HCT116 (cell line): ENCODE measurements around the gene HEATR3.

Experiments used
- EZH2 ChIP-seq: fragments of 200-600 bp; sonication (generic); IDR thresholded peaks from 2 replicates; pipeline ENCODE4 v1.6.1; 2017; ENCODE audit warnings: antibody characterized with exemption, mixed run types
- JUND ChIP-seq: IDR thresholded peaks from 2 replicates; pipeline ENCODE4 v1.6.1; 2012
- MAX ChIP-seq: IDR thresholded peaks from 2 replicates; pipeline ENCODE4 v1.6.1; 2012
- POLR2A ChIP-seq: IDR thresholded peaks from 2 replicates; pipeline ENCODE4 v1.7.0; 2011; ENCODE audit warnings: borderline replicate concordance; ENCODE audit not compliant: insufficient read depth, insufficient read length; ENCODE audit errors: extremely low read depth
- POLR2AphosphoS5 ChIP-seq: IDR thresholded peaks from 2 replicates; pipeline ENCODE4 v1.6.1; 2011; ENCODE audit warnings: mild to moderate bottlenecking, low read depth, low read length, moderate library complexity
- ZFX ChIP-seq: fragments of 450-650 bp; IDR thresholded peaks from 2 replicates; pipeline ENCODE4 v1.6.1; 2017
- TF ChIP-seq, protein P1 (sequence below), 3 experiments: fragments of 200-600 bp in 1 of 3; sonication (generic) in 1 of 3; IDR thresholded peaks in 2 of 3; conservative IDR thresholded peaks in 1 of 3; 2 replicates each; pipeline ENCODE4 v1.5.1; 2012 to 2017; ENCODE audit warnings: low read depth in 2 of 3, low read length in 2 of 3, antibody characterized with exemption in 1 of 3, borderline replicate concordance in 1 of 3, control low read depth in 1 of 3, mild to moderate bottlenecking in 1 of 3, mixed read lengths in 1 of 3, mixed run types in 1 of 3, moderate library complexity in 1 of 3; ENCODE audit not compliant: insufficient read depth in 1 of 3

DNA sequence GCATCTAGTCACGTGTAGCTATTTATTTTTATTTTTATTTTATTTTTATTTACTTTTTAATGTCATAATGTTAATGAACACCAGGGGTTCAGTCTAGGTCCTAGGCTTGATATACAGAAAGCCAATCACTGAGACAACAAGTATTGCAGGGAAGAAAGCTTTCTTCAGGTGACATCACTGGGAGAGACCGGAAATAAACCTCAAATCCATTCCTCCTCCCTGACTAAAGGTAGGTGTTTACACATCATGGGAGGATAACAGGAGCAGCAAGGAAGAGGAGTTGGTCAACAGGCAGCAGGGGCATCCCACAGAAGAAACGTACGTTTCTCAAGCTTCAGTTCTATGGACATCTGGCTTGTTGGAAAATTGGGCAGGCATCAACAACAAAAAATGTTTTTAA lies 9.5 kb upstream of the HEATR3 start:
- TF ChIP-seq POLR2AphosphoS5 (no peak), POLR2A (no peak), ZFX (no peak), JUND (no peak), MAX (no peak), EZH2 (no peak)
- TF ChIP-seq, protein P1, sequence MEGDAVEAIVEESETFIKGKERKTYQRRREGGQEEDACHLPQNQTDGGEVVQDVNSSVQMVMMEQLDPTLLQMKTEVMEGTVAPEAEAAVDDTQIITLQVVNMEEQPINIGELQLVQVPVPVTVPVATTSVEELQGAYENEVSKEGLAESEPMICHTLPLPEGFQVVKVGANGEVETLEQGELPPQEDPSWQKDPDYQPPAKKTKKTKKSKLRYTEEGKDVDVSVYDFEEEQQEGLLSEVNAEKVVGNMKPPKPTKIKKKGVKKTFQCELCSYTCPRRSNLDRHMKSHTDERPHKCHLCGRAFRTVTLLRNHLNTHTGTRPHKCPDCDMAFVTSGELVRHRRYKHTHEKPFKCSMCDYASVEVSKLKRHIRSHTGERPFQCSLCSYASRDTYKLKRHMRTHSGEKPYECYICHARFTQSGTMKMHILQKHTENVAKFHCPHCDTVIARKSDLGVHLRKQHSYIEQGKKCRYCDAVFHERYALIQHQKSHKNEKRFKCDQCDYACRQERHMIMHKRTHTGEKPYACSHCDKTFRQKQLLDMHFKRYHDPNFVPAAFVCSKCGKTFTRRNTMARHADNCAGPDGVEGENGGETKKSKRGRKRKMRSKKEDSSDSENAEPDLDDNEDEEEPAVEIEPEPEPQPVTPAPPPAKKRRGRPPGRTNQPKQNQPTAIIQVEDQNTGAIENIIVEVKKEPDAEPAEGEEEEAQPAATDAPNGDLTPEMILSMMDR (IDR thresholded peaks at IDR 0.05 in 2 of 3, conservative IDR thresholded peaks at IDR 0.05 in 1 of 3; ENCODE audit: borderline replicate concordance in 1 of 3, insufficient read depth in 1 of 3, low read depth in 2 of 3, low read length in 2 of 3): no peak
